Memory B cell (primary cell): ENCODE results near the gene ACSF3.

ENCODE experiments used
- ATAC-seq: fragments of 150-1000 bp; cut with Tn5 transposase; 2 replicates; pipeline ENCODE4 v1.10.0; 2021; ENCODE audit warnings: low read depth, mild to moderate bottlenecking, moderate library complexity
- DNase-seq, 2 donors: peaks; one replicate each; pipeline ENCODE4 v3.0.0; 2022; ENCODE audit warnings: low spot score in 2 of 2
- H3K27ac Mint-ChIP-seq: one replicate; pipeline ENCODE4 v1.8.0; 2022; ENCODE audit warnings: mild to moderate bottlenecking, moderate library complexity, mixed read lengths
- H3K27me3 Mint-ChIP-seq: one replicate; pipeline ENCODE4 v1.8.0; 2022; ENCODE audit warnings: mixed read lengths
- H3K36me3 Mint-ChIP-seq: one replicate; pipeline ENCODE4 v1.8.0; 2022; ENCODE audit warnings: mild to moderate bottlenecking, mixed read lengths
- H3K4me1 Mint-ChIP-seq: one replicate; pipeline ENCODE4 v1.8.0; 2022; ENCODE audit warnings: mixed read lengths
- H3K4me3 Mint-ChIP-seq: one replicate; pipeline ENCODE4 v1.8.0; 2022; ENCODE audit warnings: mild to moderate bottlenecking, moderate library complexity, mixed read lengths
- H3K9me3 Mint-ChIP-seq: one replicate; pipeline ENCODE4 v1.8.0; 2022; ENCODE audit warnings: mixed read lengths

The ACSF3 gene

DNA sequence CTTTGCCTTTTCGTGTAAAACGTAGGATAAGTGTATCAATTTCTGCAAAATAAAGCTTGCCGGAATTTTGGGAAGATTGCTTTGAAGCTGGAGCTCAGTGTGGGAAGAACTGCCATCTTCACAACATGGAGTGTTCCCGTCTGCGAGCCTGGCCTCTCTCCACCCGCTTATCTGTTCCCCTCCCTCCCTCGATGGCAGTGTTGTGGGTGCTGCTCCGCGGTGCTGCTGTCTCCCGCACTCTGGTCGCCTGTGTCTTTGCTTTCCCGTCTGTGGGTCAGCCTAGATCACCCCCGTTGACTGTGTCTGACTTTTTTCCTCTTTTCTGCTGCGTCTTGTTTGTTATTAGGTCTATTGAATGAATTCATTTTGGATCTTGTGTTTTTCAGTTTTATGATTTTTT is 17.0 kb downstream of the ACSF3 start:
- H3K4me3 Mint-ChIP-seq, result no peak overlapping the region
- H3K36me3 Mint-ChIP-seq, result peaks cover 26% of the 10 kb centered on the region
- H3K27ac Mint-ChIP-seq, result no peak overlapping the region
- H3K9me3 Mint-ChIP-seq, result no peaks in the 10 kb centered on the region
- DNase-seq, result no peak
- peaks cover 20% of the 10 kb centered on the region for H3K4me1 Mint-ChIP-seq
- no peak for ATAC-seq
- no peaks in the 10 kb centered on the region for H3K27me3 Mint-ChIP-seq

DNA sequence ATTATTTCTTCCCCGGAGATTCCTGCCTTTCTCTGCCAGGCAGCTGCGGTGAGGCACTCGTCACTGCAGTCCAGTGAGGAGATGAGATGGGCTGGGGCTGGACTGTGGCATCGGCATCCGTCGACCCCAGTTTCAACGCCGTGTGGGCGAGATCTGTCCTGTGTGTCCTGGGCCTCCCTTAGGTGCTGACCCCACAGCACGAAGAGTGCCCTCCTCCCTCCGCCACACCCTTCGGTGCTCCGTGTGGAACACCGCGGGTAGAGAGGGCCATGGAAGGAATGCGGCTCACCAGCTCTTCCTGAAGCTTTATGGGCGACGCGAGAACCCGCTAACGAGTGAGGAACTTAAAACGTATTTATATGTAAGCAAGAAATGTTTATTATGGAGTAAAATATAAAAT is 17.6 kb downstream of the ACSF3 start:
- Mint-ChIP-seq H3K27me3 (no peaks in the 10 kb centered on the region), H3K27ac (no peak overlapping the region), H3K4me3 (no peak overlapping the region), H3K4me1 (peaks cover 26% of the 10 kb centered on the region), H3K36me3 (peaks cover 26% of the 10 kb centered on the region), H3K9me3 (no peaks in the 10 kb centered on the region)
- ATAC-seq (no peak), DNase-seq (no peak)

DNA sequence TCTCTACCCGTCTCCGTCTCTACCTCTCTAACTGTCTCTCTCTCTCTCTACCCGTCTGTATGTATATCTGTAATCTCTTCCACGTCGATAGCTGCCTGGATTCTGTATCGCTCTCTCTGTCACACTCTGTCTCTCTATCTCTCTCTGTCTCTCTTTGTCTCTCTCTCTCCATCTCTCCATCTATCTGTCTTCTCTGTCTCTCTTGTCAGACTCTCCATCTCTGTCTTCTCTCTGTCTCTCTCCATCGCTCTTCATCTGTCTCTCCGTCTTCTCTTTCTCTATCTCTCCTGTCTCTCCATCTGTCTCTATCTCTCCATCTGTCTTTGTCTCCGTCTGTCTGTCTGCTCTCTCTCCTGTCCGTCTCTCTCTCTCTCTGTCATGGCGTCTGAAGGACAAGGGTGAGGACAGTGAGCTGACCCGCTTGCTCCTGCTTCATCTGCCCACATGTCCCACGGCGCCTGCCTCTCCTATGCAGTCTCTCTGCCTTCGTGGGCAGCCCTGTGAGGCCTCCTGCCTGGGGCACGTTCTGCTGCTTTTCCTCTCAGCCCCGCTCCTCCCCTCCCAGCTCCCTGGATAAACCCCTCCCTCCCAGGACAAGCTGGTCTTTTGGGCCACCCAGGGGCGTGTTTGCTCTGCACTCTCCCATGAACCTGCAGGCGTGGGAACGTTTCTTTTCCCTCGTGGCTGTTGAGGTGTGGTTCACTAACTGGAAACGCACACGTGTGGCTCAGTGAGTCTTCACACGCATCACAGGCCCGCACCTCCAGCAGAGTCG is 18.9 kb downstream of the ACSF3 start:
- no peak overlapping the region for H3K4me3 Mint-ChIP-seq
- H3K27ac Mint-ChIP-seq, result peak overlapping the region; percentile 91
- H3K4me1 Mint-ChIP-seq, result peaks cover 24% of the 10 kb centered on the region
- H3K27me3 Mint-ChIP-seq, result no peaks in the 10 kb centered on the region
- ATAC-seq (no peak), DNase-seq (no peak)
- H3K9me3 Mint-ChIP-seq, result no peaks in the 10 kb centered on the region
- H3K36me3 Mint-ChIP-seq, result peaks cover 22% of the 10 kb centered on the region

DNA sequence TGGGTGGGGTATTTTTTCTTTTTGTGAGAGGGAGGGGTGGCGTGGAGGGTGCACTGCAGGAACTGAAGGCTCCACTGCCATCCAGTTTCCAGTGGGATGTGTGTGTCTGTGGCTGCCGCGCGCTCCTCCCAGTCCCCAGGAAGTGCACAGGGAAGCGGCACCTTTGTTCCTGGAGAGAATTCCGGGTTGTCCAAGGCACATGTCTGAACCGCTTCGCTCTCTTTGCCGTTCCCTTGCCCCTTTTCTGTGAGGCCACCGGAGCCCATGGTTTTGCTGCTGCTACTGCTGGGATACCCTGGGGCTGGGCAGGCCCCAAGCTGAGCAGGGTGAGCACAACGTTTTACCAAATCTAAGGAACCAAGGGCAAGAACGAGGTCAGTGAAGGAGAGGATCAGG is 19.5 kb downstream of the ACSF3 start:
- DNase-seq (no peak), ATAC-seq (no peak)
- Mint-ChIP-seq H3K27ac (peak overlapping the region; percentile 91), H3K9me3 (no peaks in the 10 kb centered on the region), H3K27me3 (no peaks in the 10 kb centered on the region), H3K4me1 (peaks cover 26% of the 10 kb centered on the region), H3K36me3 (peaks cover 22% of the 10 kb centered on the region), H3K4me3 (peak overlapping the region; percentile 41)

DNA sequence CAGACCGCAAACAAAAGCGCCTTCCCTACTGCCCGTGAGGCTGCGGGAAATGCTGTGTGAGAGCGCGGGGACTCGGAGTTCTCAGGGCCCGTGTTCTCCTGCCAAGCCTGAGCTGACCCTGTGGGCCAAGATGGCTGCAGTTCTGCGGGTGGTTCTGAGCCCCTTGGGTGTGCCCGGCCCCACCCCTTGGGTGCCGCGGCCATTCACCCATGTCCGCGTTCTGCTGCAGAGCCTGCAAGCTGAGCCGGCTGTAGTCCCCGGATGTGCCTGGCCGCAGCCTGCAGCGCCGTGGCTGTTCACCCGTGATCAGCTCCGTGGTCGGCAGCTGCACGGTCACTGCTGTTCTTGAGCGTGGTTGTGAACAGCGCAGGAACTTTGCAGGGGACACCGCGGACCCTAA is 20.0 kb downstream of the ACSF3 start:
- Mint-ChIP-seq H3K4me3 (peak overlapping the region; percentile 88), H3K4me1 (peaks cover 25% of the 10 kb centered on the region), H3K36me3 (peaks cover 20% of the 10 kb centered on the region), H3K9me3 (no peaks in the 10 kb centered on the region), H3K27ac (peak overlapping the region; percentile 91), H3K27me3 (no peaks in the 10 kb centered on the region)
- ATAC-seq (peak; percentile 22), DNase-seq (peak in 1 of 2 donors; percentile 19)

DNA sequence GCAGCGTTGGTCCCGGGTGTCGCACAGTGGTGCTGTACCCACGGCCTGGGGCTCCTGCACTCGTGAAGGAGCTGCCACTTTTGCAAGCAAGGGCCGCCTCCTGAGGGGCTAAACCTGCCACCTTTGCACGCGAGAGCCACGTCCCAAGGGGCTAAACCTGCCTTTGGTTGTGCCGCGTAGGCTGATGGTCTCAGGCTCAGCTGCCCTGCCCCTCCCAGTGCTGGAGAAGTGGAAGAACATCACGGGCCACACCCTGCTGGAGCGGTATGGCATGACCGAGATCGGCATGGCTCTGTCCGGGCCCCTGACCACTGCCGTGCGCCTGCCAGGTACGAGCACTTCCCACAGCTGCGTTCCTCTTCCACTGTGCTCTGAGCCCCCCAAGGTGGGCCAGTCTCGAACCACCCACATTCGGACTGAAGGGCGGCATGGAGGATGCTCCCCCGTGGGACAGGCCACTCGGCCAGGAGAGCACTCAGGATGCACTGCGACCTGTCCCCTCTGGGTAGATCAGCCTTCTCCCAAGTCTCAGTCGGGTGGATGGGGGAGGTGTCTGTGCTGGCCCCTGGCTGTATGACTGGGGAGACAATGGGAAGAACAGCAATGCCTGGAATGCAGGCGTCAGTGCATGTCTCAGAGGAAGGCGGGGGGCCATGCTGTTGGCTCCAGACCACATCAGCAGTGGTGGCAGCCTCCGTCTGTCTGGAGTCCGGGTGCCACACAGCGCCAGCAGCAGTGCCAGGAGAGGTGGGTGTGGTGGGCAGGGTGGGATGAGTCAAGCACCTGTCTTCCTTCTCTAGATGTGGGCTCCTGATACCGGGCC is 20.7 kb downstream of the ACSF3 start:
- no peaks in the 10 kb centered on the region for H3K9me3 Mint-ChIP-seq
- H3K4me3 Mint-ChIP-seq, result peak overlapping the region; percentile 88
- peaks cover 27% of the 10 kb centered on the region for H3K4me1 Mint-ChIP-seq
- H3K27me3 Mint-ChIP-seq, result no peaks in the 10 kb centered on the region
- DNase-seq, result no peak
- H3K36me3 Mint-ChIP-seq, result peaks cover 21% of the 10 kb centered on the region
- peak overlapping the region; percentile 91 for H3K27ac Mint-ChIP-seq
- no peak for ATAC-seq

DNA sequence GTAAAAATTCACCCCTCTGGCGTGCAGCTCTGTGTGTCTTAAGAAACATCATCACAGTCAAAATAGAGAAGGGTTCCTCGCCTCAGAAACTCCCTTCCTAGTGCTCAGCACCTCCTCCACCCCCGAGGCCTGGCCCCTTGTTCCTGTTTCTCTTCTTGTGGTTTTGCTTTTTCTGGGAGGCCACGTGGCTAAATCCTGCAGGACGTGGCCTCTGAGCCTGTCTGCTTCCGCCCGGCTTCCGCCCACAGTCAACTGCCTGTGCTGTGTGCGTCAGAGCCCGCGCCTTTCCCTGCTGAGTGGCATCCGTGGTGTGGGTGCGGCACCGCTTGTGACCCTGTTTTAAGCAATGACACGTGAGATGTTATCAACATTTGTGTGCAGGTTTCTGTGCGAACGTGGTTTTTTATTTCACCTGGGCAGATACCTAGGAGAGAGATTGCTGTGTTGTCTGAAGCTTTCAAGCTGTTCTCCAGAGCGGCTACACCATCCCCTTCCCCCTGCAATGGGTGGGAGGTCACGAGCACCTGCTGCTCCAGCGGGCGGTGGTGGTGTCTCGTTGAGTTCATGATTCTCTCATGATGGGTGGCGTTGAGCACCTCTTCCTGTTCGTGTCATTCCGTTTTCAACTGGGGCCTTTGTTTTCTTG is 21.7 kb downstream of the ACSF3 start:
- H3K4me1 Mint-ChIP-seq, result peaks cover 27% of the 10 kb centered on the region
- peak overlapping the region; percentile 91 for H3K27ac Mint-ChIP-seq
- no peaks in the 10 kb centered on the region for H3K27me3 Mint-ChIP-seq
- H3K4me3 Mint-ChIP-seq, result peak overlapping the region; percentile 88
- H3K9me3 Mint-ChIP-seq, result no peaks in the 10 kb centered on the region
- H3K36me3 Mint-ChIP-seq, result peaks cover 21% of the 10 kb centered on the region
- DNase-seq (peak; percentile 78 to 82), ATAC-seq (peak; percentile 89)

DNA sequence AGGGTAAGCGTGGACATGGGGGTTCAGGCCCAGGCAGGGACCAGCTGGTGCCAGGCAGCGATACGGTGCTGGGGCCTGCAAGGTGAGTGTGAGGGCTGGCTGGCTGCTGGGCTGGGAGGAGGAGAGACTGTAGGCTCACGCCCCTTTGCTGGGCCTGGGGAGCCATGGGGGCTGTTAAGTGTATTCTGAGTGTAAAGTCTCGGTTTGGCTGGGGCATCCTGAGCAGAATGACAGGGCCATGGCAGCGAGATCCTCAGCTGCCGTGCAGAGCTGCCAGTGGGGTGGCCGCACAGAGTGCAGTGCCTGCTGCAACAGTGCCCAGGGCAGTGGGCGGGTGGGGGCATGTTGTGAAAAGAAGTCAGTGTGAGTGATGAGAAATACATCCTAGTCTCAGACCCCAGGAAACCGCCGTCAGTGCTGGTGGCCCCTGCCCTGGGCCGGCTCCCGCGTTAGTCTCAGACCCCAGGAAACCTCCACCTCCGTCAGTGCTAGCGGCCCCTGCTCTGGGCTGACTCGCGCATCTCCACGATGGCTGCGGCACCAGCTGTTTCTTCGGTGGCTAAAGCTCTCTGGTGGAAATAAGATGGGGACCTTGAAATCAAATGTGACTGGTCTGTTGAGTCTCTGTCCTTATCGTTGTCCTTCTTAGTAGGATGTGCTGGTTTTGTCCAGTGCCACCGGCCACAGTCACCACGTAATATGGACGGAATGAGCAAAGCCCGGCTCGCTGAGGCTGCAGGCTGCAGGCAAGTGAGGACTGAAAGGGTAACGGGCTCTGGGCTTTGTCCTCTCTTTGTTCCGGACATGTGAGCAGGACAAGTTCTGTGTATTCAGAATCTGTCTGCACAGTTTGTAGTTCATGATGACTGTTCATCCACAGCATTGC is 22.9 kb downstream of the ACSF3 start:
- ATAC-seq, result no peak
- Mint-ChIP-seq H3K4me1 (peaks cover 27% of the 10 kb centered on the region), H3K9me3 (no peaks in the 10 kb centered on the region), H3K4me3 (no peak overlapping the region), H3K36me3 (peaks cover 19% of the 10 kb centered on the region), H3K27ac (peak overlapping the region; percentile 91), H3K27me3 (no peaks in the 10 kb centered on the region)
- no peak for DNase-seq

DNA sequence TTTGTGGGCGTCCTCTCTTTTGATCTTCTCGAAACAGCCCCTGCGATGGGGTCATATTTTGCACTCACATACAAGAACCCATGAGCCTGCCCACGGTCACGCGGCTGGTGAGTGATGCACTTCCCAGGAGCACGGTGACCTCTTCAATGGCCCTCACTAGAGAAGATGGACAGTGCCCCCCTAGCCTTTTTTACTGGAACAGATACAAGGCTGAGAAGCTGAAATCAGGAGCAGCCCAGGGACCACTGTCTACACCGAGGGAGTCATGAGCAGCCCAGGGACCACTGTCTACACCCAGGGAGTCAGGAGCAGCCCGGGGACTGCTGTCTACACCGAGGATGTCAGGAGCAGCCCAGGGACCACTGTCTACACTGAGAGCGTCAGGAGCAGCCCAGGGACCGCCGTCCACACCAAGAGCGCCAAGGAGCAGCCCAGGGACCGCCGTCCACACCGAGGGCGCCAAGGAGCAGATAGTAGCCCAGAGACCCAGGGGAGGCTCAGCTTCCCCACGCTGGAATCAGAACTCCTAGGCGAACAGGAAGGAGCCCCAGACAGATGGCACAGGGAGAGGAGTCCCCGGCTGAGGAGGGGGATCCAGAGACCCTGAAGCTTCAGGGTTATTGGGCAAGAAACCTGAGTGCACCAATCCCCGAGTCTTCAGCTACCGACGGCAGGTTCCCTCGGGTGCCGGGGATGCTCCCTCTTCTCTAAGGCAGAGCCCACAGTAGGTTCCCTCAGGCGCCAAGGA is 23.7 kb downstream of the ACSF3 start:
- DNase-seq (no peak), ATAC-seq (no peak)
- Mint-ChIP-seq H3K9me3 (no peaks in the 10 kb centered on the region), H3K27ac (peak overlapping the region; percentile 91), H3K4me1 (peaks cover 29% of the 10 kb centered on the region), H3K4me3 (no peak overlapping the region), H3K36me3 (peaks cover 21% of the 10 kb centered on the region), H3K27me3 (no peaks in the 10 kb centered on the region)

DNA sequence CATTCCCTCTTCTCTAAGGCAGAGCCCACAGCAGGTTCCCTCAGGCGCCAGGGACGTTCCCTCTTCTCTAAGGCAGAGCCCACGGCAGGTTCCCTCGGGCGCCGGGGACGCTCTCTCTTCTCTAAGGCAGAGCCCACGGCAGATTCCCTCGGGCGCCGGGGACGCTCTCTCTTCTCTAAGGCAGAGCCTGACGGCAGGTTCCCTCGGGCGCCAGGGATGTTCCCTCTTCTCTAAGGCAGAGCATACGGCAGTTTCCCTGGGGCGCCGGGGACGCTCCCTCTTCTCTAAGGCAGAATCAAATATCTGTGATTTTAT is 24.3 kb downstream of the ACSF3 start:
- no peak for ATAC-seq
- Mint-ChIP-seq H3K27me3 (no peaks in the 10 kb centered on the region), H3K4me1 (peaks cover 33% of the 10 kb centered on the region), H3K36me3 (peaks cover 21% of the 10 kb centered on the region), H3K27ac (peak overlapping the region; percentile 91), H3K9me3 (no peaks in the 10 kb centered on the region), H3K4me3 (no peak overlapping the region)
- no peak for DNase-seq

DNA sequence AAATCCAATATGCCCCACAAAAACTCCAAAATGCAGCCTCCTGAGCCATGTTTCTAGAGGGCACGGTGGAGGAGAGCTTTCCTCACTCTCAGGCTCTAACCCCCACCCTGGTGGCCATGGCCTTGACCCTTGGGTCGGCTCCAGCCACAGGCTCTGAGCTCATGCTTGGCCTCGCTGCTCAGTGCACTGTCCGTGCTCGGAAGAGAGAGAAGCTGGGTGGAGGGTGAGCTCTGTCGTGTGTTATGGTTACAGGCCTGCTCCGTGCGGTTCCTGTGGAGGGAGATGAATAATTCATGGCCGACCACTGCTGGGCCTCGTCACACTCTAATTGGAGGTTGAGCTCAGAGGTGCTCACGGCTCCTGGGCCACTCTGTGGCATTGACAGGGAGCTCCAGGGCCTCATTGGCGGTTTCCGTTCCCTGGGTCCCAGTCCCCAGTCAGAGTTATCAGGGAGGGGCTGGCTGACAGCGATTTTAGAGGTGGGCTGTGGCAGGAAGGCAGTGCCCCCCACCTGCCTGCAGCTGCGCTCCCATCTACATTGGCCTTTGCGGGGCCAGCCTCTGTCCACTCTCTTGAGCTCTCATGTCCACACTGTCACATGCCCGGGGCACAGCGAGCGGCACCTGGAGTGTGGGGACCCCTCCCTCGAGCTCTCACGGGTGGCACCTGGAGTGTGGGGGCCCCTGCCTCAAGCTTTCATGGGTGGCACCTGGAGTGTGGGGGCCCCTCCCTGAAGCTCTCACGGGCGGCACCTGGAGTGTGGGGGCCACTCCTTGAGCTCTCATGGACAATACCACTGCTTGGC is 24.9 kb downstream of the ACSF3 start:
- no peaks in the 10 kb centered on the region for H3K27me3 Mint-ChIP-seq
- peaks cover 36% of the 10 kb centered on the region for H3K4me1 Mint-ChIP-seq
- DNase-seq (no peak), ATAC-seq (no peak)
- peaks cover 21% of the 10 kb centered on the region for H3K36me3 Mint-ChIP-seq
- H3K27ac Mint-ChIP-seq, result peak overlapping the region; percentile 91
- H3K9me3 Mint-ChIP-seq, result no peaks in the 10 kb centered on the region
- H3K4me3 Mint-ChIP-seq, result no peak overlapping the region

DNA sequence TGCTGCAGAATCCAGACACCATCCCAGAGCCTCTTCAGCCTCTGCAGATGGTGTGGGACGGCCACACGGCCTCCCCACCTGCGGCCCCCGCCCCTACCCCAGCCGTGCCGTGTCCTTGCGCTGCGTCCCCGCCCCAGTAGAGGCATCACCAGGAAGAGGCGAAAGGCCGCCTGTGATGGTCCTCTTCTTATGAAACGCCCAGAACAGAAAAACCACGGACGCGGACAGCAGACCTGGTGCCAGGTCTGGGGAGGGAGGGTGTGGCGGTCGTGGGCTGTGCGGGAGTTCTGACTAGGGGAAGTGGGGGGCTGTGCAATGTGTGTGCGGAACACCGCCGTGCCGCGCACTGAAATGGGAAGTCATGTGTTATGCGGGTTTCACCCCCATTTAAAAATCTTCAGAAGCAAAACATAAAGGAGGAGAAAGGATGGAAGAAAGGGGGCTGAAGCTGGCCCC is 25.5 kb downstream of the ACSF3 start:
- Mint-ChIP-seq H3K4me1 (peaks cover 33% of the 10 kb centered on the region), H3K27ac (no peak overlapping the region), H3K4me3 (no peak overlapping the region), H3K27me3 (no peaks in the 10 kb centered on the region), H3K9me3 (no peaks in the 10 kb centered on the region), H3K36me3 (peaks cover 23% of the 10 kb centered on the region)
- DNase-seq (no peak), ATAC-seq (no peak)
